ENCODE data around the gene GNG7.
"Not testable (repeated sequence)": the region's sequence is repeated elsewhere in the genome, so short reads cannot be mapped to it uniquely, and the experiment has no call there.

The GNG7 gene

DNA sequence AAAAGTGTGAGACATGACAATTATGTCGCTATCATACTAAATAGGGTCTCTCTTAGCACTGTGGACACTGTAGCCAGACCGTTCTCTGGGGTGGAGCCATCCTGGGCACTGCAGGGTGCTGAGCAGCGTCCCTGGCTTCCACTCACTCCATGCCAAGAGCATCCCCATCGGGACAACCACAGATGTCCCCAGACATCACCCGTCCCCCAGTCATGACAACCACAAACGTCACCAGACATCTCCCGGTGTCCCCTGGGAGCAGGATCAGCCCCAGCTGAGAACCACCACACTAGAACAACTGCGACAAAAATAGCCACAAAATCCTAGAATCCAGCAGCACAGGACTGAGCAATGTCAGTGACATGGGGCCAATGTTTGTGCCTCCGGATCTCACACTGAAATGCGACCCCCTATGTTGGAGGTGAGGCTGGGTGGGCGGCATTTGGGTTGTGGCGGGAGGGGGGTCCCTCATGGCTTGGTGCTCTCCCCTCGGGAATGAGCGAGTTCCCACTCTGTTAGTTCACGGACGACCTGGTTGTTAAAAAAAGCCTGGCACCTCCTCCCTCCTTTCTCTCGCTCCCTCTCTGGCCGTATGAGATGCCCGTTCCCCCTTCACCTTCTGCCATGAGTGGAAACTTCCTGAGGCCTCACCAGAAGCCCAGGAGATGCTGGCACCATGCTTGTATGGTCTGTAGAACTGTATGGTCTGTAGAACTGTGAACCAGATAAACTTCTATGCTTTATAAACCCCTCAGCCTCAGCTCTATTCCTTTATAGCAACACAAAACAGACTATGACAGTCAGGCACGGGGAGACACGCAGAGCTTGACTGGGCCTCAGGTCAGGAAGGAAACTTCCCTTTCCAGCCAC lies 132.7 kb downstream of the GNG7 start:
- no peak for DNase-seq

DNA sequence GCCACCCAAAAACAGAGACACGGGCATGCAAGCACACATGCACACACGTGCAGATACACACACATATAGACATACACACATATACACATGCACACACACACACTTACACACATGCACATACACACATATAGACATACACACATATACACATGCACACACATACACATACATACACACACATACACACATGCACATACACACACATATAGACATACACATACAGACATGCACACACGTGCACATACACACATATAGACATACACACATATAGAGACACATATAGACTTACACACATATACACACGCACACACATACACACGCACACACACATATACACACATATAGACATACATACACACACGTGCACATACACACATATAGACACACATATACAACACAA lies 134.5 kb downstream of the GNG7 start:
- DNase-seq, result no peak

DNA sequence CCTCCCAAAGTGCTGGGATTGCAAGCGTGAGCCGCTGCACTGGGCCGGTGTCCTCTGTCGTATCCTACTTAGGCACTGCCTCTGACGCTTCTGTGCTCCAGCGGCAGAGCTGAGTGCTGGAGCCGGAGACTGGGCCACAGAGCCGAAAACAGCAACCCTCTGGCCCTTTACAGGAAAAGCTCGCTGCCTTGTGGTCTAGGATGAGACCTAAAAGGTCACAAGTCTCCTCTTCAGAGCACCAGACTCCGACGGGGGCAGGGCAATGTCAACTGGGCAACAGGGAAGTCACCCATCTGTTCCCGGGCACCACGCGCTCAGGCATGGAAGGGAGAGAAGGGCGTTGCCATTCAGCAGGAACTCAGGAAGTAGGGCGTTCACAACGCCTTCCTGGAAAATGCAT lies 134.9 kb downstream of the GNG7 start:
- no peak for DNase-seq

DNA sequence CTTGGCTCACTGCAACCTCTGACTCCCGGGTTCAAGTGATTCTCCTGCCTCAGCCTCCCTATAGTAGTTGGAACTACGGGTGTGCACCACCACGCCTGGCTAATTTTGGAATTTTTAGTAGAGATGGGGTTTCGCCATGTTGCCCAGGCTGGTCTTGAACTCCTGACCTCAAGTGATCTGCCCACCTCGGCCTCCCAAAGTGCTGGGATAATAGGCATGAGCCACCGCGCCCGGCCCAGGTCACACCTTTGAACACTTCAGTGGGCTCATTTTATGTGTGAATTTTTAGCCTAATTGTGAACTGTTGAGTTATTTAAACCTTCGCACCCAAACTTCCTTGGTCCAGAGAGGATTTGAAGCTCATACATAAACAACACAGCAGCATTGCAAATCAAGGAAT lies 138.9 kb downstream of the GNG7 start:
- DNase-seq, result not testable (repeated sequence)

DNA sequence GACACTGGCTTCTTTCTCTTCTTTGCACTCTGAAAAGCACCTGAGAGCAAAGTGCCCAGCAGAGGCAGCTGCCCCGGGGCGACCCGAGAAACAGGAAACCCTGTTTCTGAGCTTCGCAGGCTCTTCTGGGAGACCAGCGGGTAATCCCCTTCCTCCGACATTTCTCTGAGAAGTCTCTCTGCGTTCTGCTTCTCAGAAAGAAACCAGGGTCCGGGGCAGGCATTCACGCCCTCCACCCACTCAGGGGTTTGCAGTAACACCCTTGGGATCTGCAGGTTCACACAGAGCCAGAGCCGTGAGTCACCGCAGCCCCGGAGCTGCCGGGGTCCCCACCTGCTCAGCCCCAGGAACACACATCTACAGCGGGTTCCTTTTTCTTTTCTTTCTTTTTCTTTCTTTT lies 140.6 kb downstream of the GNG7 start:
- peak; percentile 82 for DNase-seq

DNA sequence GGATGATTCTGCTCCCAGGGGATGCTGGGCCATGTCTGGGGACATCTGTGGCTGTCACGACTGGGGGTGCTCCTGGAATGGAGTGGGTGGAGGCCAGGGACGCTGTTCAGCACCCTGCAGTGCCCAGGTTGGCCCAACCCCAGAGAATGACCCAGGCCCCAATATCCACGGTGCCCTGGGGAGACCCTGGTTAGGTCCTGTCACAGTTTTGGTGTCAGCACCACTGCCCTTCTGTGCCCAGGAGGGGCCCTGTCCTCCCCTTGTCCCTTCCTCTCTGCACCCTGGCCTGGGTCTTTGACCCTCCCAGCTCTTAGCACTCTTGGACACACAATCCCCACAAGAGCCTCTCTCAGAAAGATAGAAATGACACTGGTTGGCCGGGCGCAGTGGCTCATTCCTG lies 141.3 kb downstream of the GNG7 start:
- no peak for DNase-seq

DNA sequence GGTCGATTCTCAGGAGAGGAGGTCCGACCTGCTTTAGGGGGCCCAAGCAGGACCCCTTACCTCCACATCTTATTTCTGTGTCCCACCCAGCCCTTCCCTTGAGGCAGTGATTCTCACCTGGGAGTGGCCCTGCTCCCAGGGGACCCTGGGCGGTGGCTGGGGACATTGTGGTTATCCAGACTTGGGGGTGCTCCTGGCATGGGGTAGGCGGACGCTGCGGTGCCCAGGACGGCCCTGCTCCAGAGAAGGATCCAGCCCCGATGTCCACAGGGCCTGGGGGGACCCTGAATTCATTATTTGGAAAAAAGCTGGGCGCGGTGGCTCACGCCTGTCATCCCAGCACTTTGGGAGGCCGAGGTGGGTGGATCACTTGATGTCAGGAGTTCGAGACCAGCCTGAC lies 142.1 kb downstream of the GNG7 start:
- DNase-seq, result no peak

DNA sequence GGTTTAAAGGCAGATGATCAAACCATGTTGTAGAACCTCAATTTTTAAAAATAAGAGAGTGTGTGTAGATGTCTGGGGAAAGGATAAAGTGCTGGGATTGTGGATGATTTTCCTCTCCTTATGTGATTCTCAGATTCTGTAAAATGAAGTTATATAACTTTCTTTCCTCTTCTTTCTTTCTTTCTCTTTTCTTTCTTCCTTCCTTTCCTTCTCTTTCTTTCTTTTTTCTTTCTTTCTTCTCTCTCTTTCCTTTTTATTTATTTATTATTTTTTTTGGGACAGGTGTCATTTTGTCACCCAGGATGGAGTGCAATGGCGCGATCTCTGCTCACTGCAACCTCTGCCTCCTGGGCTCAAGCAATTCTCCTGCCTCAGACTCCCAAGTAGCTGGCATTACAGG lies 144.0 kb downstream of the GNG7 start:
- no peak for DNase-seq

DNA sequence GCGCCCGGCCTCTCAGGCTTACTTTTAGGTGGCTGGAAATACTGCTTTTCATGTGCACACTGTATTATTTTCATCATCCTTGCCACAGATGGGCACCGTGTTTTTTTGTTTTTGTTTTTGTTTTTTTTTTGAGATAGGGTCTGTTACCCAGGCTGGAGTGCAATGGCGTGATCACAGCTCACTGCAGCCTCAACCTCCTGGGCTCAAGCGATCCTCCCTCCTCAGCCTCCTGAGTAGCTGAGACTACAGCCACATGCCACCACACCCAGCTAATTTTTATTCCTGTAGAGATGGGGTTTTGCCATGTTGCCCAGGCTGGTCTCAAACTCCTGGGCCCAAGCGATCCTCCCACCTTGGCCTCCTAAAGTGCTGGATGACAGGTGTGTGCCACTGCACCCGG lies 144.4 kb downstream of the GNG7 start:
- not testable (repeated sequence) for DNase-seq

DNA sequence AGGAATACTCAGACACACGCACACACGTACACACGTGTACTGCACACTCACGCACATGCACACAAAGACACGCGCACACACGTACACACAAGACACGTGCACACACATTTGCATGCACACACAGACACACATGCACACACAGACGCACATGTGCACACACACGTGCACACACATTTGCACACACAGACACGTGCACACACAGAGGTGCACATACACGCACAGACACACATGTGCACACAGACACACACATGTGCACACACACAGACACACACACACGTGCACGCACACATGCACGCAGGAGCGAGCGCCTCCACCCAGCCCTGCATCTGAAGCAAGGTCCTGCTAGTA lies 145.4 kb downstream of the GNG7 start:
- no peak for DNase-seq

DNA sequence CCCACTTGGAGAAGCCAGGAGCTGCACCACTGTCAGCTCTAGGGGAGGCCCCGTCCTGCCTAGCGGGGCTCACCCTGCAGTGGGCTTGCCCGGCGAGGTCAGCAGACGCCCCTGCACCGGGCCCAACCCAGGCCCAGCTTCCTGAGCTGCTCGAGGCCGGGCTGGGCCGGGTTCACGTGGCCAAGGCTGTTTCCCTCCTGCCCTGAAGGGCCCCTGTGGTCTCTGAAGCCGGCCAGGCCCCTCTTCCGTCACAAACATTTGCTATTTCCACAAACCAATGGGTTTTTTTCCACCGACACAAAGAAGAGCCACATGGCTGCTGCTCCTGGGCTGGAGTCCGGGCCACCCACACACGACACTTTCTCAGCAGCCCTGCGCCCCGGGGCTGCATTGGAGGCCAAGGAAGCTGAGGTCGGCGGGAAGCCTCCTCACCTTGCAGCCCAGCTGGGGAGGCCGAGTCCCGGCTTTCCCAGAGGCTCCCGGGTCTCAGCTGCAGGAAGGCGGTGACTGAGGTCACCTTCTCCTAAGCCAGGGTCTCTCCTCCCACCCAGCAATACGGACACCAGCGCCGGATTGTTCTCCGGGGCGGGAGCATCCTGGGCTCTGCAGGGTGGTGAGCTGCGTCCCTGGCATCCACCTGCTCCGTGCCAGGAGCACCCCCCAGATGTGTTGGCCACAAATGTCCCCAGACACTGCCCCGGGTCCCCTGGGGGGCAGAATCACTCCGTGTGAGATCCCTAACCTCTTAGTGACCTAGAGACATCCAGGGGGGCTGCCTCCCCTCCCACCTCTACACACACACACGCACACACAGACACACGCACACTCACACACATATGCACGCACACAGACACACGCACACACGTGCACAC lies 146.0 kb downstream of the GNG7 start:
- DNase-seq, result no peak

DNA sequence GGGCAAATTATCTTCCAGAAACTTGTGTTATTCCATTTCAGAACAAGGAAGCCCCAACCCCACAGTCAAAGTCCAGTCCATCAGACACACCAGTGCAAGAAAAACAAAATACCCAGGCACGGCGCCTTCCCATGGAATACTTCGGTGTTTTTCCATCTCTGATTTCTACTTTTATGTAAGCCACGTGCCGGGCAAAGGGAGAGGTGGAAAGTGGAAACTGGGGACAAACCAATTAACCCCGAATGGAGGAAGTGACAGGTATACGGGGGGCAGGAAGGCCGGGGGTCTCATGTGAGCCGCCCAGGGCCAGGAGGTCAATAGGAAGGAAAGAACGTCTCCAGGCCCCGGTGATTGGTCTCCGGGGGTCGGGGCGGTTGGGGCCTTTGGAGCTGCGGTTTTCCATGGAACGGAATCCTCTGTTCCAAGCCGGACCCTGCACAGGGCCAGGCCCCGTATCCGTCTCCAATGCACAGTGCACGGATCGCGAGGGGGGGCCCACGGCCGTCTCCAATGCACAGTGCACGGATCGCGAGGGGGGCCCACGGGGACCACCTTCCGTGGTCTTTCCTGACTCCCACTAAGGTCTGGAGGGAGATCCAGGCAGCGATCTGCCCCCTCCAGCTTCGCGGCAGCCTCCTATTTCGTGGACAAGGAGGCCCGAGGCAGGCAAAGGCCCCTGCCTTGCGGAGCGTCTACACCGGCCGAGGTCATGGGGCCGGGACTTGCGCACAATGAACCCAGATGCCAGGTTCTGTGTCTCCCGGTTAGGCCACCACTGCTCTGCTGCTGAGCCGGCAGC lies 146.9 kb downstream of the GNG7 start:
- no peak for DNase-seq

DNA sequence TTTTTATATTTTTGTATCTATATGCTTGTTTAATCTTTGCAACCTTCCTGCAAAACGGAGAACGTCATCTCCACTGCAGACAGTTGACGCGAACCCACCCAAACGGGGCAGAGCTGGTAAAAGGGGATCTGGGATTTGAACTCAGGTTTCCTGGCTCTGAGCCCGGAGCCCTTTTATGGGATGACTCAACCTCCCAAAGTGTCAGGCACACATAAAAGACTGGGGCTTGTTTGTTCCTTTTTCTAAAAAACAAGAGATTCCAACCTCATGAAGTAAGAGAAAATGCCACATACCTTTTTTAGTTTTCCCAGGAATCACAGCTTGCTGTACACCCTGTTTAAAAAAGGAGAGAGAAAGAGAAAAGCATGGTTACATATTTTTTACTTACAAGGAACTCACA lies 147.6 kb downstream of the GNG7 start:
- no peak for DNase-seq

DNA sequence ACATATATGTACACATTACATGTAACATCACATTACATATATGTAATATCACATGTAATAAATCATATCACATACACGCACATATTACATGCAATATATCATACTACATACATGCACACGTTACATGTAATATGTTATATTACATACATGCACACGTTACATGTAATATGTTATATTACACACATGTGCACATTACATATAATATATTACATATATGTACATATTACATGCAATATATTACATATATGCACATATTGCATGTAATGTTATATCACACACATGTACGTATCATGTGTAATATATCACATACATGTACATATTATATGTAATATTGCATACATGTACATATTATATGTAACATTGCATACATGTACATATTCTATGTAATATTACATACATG lies 149.0 kb downstream of the GNG7 start:
- DNase-seq, result no peak

DNA sequence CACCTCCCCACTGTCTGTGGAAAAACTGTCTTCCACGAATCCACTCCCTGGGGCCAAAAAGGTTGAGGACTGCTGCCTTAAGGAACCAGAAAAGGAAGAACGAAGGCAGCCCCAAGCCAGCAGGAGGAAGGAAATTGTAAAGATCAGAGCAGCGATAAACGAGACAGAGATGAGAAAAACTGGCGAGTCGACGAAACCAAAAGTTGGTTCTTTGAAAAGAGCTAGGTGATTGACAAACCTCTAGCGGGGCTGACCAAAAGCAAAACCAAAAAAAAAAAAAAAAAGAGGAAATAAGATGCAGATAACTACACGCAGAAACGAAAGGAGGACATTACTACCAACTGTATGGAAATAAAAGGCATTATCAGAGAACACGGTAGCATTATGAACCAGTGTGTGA lies 149.6 kb downstream of the GNG7 start:
- peak; percentile 86 for DNase-seq

DNA sequence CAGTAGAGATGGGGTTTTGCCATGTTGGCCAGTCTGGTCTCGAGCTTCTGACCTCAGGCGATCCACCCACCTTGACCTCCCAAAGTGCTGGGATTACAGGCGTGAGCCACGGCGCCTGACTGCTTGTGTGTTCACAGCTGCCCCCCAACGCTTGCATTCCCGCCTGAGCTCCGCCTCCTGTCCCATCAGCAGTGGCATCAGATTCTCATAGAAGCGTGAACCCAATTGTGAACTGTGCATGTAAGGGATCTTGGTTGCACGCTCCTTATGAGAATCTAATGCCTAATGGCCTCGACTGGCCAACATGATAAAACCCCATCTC lies 150.7 kb downstream of the GNG7 start:
- no peak for DNase-seq

DNA sequence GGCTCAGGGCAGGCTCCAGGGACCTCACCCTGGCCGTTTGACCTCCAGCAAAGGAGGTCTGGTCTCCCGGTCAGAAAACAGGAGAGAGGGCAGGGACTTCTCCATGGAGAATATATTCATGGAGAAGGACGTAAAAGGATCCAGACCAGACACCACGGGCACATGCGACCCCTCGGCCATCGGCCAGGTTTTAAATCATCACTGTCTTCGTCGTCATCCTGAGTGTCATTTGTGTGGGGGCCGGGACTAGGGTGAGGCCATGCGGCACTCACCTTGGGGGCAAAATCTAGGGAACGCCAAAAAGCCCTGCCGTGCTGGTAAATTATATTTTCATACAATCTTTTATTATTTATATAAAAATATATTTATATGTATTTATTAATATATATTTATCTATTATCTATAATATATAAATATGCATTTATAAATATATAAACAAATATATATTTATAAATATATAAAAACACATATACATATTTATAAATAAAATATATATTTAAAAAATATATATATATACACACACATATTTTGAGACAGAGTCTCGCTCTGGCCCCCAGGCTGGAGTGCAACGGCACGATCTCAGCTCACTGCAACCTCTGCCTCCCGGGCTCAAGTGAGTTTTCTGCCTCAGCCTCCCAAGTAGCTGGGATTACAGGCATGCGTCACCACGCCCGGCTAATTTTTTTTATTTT lies 151.2 kb downstream of the GNG7 start:
- DNase-seq, result no peak

DNA sequence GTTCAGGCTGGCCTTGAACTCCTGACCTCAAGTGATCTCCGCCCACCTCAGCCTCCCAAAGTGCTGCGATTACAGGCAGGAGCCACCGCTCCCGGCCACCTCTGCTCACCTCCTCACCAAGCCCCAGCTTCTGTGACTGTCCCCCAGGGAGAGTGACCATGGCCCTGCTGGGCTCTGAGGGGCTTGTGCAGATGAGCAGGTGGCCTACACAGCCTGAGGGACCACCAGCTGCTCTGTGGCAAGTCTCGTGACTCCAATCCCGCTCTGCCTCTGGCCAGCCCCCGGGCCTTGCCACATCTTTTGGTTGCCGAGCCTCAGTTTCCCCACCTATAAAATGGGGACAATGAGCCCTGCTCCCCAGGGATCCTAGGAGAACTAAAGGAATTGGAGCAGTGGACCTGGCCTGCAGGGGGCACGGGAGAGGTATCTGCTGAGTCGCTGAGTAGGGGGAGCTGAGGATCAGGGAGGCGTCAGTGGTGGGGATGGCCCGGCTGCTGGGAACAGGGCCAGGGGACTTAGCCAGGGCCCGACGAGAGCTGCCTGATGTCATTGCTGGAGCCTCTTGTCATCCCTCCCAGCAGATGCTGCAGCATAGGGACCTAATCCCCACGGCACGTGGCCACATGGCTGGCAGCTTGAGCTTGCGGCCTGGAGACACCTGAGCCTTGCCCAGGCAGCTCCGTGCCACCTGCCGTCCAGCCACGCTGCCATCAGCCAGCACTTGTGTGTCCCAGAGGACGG lies 151.9 kb downstream of the GNG7 start:
- DNase-seq, result no peak

DNA sequence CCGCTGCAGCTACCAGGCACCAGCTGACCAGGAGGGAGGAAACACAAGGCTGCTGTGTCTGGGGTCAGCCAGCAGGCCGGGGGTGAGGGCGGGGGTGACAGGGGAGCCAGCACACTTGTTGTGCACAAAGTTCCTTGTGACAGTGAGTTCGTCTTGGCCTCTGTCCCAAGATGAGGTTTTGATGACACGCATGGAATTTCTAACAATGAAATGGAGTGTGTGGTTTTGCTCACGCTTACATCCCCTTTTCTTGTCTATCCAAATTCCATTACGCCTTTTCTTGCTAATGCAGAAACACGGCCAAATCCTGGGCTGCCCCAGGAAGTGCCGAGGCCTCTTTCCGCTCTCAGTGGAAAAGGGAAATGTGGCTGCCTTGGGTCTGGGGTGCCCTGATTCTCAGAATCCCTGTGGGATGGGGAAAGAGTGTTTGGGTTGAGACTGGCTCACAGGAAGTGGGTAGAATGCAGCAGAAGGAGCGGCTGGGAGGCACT lies 152.7 kb downstream of the GNG7 start:
- DNase-seq, result no peak

DNA sequence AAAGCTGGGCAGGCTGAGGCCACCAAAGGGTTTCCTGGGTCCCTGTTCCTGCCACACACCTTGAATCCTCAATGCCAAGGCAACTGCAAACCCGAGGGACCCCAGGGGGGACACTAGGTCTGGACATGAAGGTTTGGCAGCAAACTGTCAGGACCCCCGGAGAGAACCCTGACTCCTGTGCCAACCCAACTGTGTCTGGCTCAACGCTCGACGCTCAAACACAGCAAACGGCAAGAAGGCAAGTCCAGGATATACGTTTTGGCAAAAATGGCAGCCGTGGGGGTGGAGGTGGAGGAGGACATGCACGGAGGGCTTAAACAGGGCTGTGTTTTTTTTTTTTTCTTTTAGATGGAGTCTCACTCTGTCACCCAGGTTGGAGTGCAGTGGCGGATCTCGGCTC lies 153.5 kb downstream of the GNG7 start:
- DNase-seq, result no peak

DNA sequence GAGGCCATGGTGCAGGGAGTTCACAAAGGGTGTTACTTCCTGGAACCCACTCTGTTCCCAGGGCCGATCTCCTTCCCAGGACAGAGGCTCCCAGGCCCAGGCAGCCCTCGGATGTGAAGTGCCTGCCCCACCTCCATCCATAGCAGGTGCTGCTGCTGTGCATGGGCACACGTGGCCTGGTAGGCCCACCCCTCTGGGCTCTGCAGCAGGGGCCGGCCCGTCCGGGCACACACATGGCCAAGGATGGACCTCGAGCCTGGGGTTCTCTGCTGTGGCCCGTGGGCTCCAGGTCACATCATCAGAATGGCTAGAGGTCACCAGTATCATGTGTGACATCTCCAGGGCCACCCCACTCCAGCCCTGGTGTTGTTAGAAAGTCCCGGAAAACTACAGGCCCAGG lies 154.8 kb downstream of the GNG7 start:
- DNase-seq, result no peak

DNA sequence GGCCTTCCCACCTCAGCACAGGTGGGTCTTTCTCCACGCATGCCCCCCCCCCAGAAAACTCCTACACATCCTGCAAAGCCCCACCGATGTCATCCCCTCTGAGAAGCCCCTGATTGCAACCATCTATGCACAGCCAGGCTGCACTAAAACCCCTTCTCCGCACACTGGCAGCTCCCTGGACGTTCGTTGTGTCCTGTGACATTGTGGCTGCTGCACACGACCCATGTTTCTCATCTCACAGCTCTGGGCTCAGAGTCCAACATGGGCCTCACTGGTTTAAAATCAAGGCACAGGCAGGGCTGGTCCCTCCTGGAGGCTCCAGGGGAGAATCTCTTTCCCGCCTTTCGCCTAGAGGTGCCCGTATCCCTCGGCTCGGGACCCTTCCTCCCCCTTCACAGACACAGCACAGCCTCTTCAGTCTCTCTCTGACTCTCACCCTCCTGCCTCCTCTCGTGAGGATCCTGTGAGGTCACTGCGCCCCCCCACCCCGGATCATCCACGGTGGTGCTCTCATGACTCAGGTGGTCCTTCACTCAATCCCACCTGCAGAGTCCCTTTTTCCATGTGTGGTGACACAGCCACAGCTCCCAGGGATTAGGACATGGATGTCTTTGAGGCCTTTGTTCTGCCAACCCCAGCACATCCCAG lies 155.3 kb downstream of the GNG7 start:
- no peak for DNase-seq

Measured in activated CD4-positive, alpha-beta T cell treated with anti-CD3 and anti-CD28 coated beads, Interleukin-2, Interleukin-6, amounts not matched to agents 100 ng/mL and 50 ng/mL, durations not matched to agents 16 hours and 8 hours (primary cell).